Stimulated activated CD8-positive, alpha-beta memory T cell treated with anti-CD3 and anti-CD28 coated beads, Interleukin-4, amount 100 ng/mL, for 1 hour (primary cell): ENCODE data around the gene AHCYL1.

Source experiments
- DNase-seq, 2 donors: peaks; one replicate each; pipeline ENCODE4 v3.0.0-alpha.2; 2020; ENCODE audit warnings: low read depth in 2 of 2, low spot score in 1 of 2

The AHCYL1 gene

DNA sequence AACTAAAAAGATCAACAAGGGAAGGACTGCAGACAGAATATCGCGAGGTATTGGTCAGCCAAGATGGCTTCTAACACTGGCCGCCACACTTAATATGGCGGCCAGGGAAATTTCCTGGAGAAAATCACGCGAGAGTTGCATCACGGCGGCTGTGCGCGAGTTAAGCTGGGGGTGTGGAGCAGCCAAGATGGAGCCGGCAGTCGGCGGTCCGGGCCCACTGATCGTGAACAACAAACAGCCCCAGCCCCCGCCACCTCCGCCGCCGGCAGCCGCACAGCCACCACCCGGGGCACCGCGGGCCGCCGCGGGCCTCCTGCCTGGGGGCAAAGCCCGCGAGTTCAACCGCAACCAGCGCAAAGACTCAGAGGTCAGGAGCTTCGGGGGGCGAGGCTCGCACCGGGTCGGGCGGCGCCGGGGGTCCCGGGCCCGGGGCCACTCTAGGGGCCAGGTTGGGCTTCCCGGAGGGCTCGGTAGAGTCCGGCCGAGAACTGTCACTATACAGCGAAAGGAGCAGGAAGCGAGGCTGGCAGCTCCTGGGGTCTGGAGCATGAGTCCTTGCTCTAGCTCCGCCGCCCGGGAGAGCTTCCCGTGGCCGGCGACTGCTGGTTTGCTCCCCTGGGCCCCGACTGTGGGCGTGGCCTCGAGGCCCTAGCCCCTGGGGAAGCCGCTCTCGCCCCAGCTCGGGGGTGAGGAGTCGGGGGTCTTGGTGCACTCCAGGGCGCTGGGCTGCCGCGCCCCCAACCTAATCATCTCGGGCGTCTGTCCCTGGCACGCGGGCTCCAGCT, 50.1 kb downstream of the AHCYL1 start, which contains the start of gene STRIP1:
Gene STRIP1, plus strand, starts transcription at position 174 of the 785 bp plus-strand sequence. Its CDS starts 14 bp downstream, at position 188.
- DNase-seq = peak; percentile 79 to 80

- DNase-seq = no peak
Measured at GRCh38 chr1:110035236-110035752, 50.7 kb downstream of the AHCYL1 start.

GRCh38 chr1:110038271-110038670, 53.7 kb downstream of the AHCYL1 start:
- no peak for DNase-seq

DNA sequence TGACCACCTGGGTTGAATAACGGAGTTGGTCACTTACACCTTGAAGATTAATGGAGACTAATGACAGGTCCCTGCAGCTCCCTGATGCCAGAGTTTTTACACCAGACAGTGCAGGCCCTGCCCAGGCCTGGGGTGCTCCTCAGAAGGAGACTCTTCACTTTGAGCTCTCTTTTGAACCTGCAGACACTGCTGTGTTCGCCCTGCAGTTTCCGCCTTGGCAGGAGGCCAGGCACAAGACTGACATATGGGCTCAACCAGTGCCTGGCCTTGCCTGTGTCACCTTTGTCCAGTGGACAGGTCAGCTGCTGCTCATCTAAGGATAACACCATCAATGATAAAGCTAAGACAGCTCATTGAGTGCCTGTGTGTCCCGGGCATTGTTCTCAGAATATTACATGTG, 55.1 kb downstream of the AHCYL1 start:
- no peak for DNase-seq

- no peak for DNase-seq
Measured at GRCh38 chr1:110040548-110040947, 56.0 kb downstream of the AHCYL1 start.

DNA sequence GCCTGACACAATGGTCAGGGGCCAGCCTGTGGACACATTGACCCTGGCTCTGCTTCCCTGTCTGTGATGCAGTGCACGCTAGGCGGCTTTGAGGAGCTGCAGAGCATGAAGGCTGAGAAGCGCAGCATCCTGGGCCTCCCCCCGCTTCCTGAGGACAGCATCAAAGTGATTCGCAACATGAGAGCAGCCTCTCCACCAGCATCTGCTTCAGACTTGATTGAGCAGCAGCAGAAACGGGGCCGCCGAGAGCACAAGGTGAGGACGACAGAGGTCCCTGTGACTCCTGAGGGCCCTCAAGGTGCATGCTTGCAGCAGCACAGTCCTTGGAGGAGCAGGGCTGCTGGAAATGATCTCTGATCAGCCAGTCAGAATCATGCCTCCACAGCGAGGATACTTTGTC, 58.5 kb downstream of the AHCYL1 start:
- no peak for DNase-seq

DNA sequence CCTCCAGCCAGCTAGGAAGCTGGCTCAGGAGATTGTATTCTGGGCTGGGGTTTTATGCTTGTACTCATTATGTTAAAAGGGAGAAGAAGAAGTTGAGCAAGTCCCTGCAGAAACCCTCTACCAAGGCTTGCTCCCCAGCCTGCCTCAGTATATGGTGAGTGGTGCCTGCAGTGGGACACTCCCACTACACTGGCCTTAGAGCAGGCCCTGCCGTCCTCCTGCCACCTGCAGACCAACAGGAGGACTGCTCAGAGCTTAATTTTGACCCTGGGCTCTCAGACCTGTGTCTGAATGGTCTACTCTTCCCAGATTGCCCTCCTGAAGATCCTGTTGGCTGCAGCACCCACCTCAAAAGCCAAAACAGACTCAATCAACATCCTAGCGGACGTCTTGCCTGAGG, 62.9 kb downstream of the AHCYL1 start:
- no peak for DNase-seq

DNA sequence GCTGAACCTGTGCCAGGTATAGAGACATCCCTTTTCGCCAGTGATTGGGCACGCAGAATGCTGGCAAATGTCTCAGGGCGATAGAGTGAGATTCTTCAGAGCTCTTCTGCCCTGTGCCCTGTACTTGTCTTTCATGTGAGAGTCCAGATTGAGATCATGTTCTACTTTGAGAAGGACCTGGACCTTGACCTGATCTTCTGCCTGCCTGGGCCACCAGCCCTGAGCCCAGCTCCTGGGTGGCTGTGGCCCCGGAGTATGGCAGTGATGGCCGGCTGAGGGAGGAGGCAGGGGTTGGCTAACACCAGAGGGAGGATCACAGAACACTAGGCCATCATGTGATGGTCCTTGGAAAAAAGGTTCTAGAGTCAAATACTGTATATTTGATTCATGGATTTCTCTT, 63.7 kb downstream of the AHCYL1 start:
- DNase-seq = no peak

DNA sequence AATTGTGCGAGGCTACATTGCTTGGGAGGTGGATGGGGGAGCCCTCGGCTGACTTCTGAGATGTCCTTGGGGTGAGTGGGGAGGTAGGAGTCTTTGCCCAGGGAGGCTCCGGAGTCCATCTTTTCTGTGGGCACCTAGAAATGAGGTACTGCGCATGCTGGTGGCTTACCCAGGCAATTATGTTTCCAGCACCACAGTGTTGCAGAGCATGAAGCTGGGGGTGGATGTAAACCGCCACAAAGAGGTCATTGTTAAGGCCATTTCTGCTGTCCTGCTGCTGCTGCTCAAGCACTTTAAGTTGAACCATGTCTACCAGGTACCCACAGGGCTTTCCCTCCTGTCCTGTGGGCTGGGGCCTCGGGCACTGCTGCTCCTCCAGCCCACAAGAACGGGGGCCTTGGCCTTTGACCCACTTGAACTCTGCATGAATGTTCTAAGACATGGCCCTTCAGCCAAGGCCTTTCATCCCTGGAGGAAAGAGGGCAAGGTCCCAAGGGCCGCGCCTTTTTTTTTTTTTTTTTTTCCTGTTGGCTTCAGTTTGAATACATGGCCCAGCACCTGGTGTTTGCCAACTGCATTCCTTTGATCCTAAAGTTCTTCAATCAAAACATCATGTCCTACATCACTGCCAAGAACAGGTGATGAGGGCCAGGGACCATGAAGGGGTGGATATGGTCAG, 64.5 kb downstream of the AHCYL1 start:
- no peak for DNase-seq

DNA sequence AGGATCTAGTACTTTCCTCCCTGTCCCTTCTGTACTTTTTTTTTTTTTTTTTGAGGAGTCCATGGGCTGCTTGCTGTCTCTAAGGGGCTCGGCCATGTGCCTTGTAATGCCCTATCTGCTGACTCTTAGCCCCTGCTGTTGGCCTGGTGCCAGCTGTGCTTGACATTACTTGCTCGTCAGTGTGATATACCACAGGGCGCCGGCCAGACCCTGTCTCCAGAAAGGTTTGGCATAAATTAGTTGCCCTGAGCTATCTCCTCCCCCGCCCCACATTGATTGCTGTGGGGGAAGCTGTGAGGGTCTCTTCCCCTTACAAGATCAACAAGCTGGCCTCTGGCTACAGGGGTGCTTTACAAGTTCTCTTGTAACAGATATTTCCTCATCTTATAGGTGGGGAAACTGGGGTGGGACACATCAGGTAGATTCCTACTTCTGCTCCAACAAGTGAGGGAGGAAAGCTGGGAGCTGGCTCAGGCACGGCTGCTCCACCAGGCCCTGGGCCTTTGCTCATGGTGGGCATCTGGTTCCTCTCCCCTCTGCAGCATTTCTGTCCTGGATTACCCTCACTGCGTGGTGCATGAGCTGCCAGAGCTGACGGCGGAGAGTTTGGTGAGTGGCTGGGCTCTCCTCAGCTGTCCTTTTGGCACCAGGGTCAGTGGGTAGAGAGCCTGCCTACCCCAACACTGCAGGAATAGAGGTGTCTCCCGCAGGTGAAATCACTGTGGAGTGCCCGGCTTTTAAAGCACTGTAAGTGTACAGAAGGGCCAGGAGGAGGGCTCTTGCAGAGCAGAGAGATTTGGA, 65.4 kb downstream of the AHCYL1 start:
- DNase-seq = no peak

- DNase-seq = no peak
Measured at GRCh38 chr1:110050602-110051261, 66.2 kb downstream of the AHCYL1 start.

- DNase-seq = no peak
Measured at GRCh38 chr1:110051262-110051648, 66.7 kb downstream of the AHCYL1 start.

DNA sequence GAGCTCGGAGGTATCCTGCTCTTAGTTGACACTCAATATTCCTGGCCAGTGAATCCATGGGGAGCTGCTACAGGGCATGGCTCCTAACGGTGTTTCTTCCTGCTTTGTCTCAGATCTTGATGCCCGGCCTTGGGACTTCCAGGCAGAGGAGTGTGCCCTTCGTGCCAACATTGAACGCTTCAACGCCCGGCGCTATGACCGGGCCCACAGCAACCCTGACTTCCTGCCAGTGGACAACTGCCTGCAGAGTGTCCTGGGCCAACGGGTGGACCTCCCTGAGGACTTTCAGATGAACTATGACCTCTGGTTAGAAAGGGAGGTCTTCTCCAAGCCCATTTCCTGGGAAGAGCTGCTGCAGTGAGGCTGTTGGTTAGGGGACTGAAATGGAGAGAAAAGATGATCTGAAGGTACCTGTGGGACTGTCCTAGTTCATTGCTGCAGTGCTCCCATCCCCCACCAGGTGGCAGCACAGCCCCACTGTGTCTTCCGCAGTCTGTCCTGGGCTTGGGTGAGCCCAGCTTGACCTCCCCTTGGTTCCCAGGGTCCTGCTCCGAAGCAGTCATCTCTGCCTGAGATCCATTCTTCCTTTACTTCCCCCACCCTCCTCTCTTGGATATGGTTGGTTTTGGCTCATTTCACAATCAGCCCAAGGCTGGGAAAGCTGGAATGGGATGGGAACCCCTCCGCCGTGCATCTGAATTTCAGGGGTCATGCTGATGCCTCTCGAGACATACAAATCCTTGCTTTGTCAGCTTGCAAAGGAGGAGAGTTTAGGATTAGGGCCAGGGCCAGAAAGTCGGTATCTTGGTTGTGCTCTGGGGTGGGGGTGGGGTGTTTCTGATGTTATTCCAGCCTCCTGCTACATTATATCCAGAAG, 69.2 kb downstream of the AHCYL1 start:
- DNase-seq = peak; percentile 36 to 41

- no peak for DNase-seq
Measured at GRCh38 chr1:110055493-110056284, 71.1 kb downstream of the AHCYL1 start.

DNA sequence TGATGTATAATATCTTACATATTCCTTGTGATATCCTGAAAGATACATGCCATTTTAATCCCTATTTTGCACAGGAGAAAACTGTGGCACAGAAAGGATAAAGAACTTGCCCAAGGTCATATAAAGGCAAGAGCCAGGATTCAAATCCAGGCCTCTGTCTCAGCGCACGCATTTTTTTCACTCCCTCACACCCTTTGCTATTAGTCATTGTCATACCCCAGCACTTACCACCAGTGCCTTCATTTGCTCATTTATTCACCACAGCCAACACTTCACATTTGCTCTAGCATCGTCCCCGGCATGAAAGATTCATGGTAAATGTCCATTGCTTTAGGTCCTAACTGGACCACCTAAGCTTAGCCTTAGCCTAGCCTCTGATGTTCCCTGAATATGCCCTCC, 71.7 kb downstream of the AHCYL1 start:
- DNase-seq = no peak

DNA sequence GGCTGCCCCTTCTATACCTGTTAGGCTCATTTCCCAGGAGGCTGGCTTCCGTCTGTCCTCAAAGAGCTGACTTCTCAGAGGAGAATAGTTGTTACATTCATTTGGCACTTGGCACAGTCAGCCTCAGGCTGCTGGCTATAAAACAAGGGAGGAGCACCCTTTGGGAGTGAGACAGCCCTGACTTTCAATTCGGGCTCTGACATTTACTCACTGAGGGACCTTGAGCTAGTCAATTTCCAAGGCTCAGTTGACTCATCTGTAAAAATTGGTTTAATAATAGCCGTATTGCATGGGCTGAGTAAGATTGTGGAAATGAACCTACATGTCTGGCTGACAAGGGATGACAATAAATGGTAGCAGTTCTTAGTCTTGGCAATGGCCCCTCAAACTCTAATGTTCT, 72.2 kb downstream of the AHCYL1 start:
- no peak for DNase-seq

GRCh38 chr1:110057963-110058518, 73.5 kb downstream of the AHCYL1 start:
- DNase-seq = no peak

DNA sequence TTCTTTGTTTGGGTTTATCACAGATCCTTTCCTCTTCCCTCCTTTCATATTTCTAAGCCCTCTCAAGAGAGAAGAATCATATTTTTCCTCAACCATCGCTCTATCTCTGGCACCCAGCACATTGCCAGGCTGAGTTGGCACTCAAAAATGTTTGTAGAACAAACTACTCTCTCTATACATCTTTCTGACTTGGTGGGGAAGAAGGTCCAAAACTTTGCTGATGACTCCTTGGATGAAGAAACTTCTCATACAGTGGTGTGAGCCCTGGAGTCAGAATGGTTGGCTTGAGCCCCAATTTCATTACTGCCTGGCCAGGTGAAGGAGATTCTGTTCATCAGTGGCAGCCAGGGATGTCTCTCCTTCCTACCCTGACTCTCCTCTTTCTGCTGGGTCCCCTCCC, 74.0 kb downstream of the AHCYL1 start:
- no peak for DNase-seq
